HL-60 (cell line): ENCODE data around the gene MYO10.

Experiments
- GABPA ChIP-seq: IDR thresholded peaks from 2 replicates; pipeline ENCODE4 v1.6.1; 2012; ENCODE audit warnings: low read depth
- POLR2AphosphoS5 ChIP-seq: IDR thresholded peaks from 2 replicates; pipeline ENCODE4 v1.6.1; 2012; ENCODE audit warnings: low read depth
- TF ChIP-seq, protein P1 (sequence below): IDR thresholded peaks from one replicate; pipeline ENCODE4 v1.5.1; 2011; ENCODE audit warnings: low read length, control low read depth, inconsistent platforms; ENCODE audit not compliant: insufficient read depth

DNA sequence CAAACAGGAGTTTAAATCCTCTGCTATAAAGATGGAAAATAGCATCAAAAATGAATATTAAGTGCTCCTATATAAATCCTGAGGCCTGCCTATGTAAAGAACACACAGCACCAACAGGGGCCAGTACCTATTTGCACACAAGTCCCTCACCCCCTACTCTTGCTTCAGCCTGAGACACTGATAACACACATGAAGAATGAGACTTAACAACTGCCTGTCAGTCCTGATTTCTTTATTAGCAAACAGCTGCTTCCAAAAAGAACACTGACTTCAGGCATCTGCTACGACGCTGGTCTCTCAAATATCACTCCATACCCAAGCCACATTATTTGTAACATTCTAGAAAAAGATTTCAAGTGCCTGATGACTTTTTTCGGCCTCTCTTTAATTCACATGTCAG lies 55.5 kb downstream of the MYO10 start:
- TF ChIP-seq GABPA (no peak), POLR2AphosphoS5 (no peak)
- TF ChIP-seq, protein P1, sequence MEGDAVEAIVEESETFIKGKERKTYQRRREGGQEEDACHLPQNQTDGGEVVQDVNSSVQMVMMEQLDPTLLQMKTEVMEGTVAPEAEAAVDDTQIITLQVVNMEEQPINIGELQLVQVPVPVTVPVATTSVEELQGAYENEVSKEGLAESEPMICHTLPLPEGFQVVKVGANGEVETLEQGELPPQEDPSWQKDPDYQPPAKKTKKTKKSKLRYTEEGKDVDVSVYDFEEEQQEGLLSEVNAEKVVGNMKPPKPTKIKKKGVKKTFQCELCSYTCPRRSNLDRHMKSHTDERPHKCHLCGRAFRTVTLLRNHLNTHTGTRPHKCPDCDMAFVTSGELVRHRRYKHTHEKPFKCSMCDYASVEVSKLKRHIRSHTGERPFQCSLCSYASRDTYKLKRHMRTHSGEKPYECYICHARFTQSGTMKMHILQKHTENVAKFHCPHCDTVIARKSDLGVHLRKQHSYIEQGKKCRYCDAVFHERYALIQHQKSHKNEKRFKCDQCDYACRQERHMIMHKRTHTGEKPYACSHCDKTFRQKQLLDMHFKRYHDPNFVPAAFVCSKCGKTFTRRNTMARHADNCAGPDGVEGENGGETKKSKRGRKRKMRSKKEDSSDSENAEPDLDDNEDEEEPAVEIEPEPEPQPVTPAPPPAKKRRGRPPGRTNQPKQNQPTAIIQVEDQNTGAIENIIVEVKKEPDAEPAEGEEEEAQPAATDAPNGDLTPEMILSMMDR: no peak
